Right renal cortex interstitium (tissue), 3 donors: ENCODE results near the gene NR2F1-AS1. TPM values are rescaled to one million over a fixed set of nuclear protein-coding genes. Genes with fewer than 3 reads are reported as not detected.

Source experiments
- DNase-seq, 3 donors: peaks; one replicate each; pipeline ENCODE4 v3.0.0-alpha.2; 2013; ENCODE audit warnings: low read depth in 3 of 3, low spot score in 2 of 3
- polyA plus RNA-seq, 3 donors: library from polyadenylated mRNA; unstranded; fragments of 120-200 nt; gene quantifications; one replicate each; pipeline ENCODE4 v1.2.1, GENCODE V29; 2013; ENCODE audit not compliant: insufficient read length in 3 of 3

The NR2F1-AS1 gene
- polyA plus RNA-seq, 3 donors = 50.0 to 58.2 (median 57.6) TPM

DNA sequence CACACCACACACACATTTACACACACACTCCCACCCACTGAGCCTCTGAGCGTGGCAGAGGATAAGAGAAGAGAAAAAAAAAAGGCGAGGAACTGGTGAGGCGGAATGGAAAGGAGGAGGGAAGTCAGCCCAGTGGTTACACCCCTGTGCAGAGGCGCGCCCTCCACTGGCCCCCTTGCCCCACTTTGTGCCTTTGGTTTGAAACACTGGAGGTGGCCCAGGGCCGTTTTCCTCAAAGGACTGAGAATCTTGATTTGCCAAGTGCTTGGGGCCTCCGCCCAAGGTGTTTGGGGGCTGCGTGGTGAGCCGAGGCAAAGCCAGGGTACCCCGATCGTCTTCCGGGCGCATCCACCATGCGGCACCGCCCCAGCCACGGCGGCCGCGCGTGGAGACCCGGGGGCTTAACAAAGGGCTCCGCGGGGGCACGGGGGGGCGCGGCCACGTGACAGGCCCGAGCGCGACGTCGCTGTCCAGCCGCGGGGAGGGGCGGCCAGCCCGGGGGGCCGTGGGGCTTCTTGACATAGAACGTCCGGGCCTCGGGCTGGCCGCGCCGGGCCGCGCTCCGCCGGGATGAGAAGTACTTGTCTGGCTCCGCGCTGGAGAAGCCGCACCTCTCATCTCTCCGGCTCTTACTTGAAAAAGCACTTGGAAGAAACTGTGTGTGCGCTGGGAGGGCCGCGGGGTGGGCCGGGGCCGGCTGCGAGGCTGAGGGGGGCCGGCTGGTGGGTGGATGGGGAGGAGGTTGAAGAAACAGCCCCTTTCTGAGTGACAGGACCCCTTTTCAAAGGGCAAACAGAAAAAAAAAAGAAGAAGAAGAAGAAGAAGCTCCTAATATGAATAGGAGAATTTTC is 23.0 kb upstream of the NR2F1-AS1 start:
- no peak for DNase-seq

DNA sequence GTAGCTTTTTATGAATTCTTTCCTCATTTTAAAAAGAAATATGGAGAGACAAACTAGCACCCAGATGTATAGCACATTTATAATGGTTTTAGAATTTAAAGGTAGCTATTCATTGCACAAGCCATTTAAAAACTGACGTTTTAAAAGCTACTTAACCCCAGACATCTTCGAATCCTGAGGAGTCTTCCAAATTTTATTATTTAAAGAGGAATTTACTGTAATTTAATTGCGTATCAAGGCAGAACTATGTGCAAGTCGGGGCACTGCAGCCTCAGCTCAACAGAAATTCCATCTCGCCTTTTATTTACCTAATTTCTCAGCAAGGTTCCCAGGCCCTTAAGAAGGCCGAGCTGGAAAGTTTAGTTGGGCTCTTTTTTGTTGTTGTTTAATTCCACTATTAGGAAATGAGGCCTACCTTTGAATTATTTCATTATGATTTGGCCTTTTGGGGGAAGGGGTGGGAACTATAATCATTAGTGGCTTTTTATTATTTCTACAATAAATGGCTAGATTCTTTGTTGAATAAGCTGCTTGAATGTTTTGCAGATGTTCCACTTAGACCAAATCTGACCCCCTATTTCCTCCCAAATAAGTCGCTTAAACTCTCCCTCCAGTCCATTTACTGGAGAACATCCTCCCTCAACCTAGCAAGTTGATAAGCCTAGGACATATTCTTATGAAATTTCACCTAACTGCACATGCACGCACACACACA is 22.2 kb upstream of the NR2F1-AS1 start:
- DNase-seq = no peak

DNA sequence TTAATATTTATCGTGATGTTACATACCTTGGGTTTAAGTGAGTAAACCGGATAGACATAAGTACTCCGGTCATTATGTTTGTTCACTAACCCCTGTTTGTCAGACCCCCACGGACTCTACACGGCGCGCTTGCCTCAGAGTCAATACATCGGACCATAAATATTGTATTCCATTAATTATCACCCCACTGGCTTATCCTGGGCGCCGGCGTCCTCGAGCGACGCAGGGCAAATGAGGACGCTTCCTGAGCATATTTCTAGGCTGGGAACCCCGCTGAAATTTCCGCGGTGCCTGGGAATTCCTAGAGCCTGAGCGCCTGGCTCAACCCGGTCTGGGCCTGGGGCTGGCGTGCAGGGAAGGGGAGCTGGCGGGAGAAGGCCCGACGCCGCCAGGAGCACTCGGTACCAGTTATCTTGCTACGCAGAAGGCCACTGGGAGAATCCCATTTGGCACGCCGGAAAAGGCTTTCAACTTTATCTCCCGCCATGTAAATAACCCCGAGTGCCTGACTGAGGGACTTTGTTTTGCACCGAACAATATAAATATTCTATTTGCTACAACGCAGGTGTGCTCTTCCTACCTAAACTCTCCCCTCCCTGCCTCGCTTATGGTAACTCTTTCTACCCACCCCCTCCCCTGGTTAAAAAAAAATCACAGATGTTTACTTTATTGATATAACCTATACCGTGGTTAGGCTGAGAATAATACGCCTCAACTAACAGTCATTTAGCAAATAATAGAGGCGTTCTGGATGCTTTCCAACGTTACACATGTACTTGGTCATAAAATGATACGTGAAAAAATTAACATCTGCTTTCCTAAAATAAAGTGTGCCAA is 21.4 kb upstream of the NR2F1-AS1 start:
- DNase-seq = no peak

DNA sequence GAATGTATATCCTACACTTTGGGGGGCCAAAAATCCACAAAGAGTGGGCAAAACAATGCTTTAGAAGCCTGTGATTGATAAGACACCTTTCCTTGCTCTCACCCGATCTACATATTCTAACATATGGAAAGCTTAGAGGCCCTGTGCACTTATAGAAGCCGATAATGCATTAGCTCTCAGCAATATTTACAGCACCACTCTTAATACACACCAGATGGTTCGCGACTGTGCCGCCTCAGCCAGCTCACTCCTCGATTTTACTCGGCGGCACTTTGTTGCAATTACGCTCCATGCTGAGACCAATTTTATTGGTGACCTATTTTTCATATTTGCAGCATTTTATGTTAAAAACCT is 20.8 kb upstream of the NR2F1-AS1 start:
- DNase-seq = no peak

DNA sequence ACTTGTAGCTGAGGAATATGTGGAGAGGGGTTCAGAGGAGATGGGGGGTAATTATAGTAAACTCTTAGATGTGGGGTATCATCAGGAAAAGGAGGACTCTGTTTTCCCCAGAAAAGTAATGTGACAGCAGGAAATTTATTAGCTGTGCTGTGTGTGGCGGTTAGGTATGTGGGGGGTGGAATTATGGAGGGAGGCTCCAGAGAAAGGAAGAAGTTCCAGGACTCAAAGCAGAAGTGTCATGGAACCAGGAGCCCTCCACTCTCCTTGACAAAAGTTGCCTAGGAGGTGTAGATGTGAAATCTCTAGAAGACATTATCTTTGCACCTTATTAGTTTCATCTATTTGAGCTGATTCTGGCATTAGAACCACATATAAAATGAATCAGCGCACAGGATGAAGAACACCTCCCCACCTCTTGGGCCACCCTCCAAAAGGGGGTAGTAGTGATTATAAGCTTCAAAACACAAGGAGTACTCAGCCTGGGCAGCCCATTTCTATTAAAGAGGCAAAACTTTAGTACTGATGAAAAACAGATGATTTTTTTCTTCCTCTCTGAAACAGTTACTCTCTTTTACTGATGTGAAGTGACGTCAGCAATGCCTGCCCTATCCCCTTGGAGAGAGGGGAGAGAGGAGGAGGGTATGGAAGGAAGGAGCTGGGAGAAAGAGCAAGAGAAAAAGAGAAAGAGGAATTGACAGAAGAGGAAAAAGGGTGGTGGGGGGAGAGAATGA is 20.2 kb upstream of the NR2F1-AS1 start:
- DNase-seq = no peak

DNA sequence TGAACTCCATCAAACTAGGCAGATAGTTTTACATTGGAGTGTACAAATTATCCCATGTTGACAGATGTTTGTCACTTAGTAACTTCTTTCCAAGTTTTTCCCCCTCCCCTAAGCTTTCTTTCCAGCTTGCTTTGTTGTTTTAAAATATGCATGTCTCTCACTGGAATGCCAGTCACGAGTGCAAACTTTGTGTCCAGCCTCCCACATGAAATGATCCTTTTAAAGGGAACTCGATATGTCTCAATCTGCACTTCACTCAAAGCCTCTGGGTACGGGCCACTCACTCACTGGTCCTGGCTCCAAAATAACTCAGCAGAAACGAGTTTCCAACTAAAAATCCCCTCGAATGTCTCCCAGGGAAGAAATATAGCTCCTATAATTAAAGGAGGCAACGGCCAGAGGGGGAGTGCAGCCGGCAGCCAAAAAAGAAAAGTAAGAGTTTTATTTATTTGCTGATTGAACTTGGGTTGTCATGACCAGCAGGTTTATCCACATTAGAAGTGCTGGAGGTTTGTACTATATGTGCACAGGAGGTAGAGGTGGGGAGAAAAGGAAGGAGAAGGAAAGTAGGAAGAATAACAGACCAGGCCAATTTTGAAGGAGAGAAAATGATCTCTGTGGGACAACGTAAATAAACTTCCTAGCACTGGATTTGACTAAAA is 19.5 kb upstream of the NR2F1-AS1 start:
- no peak for DNase-seq

DNA sequence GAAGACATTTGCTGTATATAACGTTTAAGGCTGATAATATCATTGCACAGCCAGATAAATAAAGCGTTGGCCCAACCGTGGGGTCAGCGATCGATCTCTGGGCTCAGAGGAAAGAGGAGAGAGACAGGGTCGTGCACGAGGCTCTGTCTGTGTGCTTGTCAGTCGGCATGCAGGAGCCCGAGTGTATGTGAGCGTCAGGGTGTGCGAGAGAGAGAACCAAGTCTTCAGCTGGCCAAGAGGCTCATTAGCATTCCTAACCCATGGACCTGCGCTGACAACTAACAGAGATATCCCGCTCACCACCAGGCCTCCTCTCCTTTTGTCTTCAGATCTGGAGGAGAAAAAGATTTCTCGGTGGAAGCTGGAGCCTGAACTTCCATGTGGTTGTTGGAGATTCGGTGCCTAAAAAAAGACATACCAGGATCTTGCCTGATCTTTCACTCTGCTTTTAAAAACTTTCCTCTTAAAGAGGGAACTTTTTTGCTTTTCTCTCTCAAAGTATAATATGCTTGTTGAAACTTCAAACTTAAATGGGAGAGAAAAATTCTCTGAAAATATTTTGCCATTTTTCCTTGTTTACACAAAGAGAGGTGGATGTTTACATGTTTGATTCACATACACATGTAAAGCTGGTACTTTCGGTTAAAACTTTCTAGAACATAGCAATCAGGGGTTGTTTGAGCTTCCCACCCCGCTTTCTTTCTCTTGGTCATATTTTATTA is 18.5 kb upstream of the NR2F1-AS1 start:
- DNase-seq = no peak

DNA sequence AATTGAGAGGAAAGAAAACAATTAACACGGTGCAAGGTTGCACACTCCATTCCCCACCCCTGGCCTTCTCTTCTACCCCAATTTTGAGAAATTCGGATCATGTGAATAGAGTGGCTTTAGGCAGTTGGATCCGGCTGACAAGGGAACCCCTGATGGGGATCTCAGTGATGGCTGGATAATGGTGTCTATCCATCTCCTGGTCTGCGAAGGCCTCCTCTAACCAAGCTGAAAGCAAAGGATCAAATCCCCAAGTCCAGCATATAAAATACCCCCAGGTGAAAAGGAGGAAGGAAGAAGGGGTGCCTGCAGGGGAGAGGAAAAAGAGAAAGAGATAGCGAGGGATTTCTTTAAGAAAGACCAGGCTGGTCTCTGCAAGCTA is 18.0 kb upstream of the NR2F1-AS1 start:
- no peak for DNase-seq

DNA sequence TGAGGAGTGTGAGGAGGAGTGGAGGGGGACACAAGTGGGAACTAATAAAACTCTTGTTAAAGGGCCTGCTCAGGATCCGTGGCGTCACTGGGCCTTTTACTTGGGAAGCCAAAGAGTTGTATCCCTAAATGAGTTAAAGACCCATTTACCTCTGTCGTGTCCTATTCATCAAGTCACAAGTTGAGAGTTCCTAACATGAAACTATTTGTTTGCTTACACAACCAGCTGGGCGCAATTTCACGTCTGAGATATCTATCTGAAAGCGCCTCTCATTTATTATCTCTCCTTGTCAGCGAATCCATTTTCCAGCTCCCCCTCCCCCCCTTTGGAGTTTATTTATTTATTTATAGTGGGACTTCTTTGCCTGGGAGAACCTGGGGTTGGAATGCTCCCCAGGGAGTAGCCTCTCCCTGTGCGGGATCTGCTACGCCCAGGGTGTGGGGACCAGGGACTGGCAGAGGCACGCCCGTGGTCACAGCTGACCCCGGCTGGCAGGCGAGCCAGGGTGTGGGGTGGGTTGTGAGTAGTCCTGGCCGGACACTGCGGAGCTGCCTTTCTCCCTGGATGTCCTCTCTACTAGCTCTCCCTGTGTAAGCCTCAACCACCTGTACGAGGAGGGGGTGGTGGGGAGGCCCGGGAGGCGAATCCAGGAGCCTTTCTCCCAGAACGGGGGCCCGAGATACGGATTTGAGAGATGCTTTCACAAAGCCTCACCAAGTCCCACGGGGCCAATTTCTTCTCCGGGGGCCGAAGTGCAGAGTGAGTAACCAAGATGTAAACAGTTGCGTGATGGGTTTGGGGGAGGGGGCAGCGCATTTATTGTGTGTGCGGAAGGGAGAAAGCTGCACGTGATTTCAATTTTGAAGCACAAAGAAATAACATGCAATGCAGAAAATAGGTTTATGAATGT is 17.3 kb upstream of the NR2F1-AS1 start:
- no peak for DNase-seq

DNA sequence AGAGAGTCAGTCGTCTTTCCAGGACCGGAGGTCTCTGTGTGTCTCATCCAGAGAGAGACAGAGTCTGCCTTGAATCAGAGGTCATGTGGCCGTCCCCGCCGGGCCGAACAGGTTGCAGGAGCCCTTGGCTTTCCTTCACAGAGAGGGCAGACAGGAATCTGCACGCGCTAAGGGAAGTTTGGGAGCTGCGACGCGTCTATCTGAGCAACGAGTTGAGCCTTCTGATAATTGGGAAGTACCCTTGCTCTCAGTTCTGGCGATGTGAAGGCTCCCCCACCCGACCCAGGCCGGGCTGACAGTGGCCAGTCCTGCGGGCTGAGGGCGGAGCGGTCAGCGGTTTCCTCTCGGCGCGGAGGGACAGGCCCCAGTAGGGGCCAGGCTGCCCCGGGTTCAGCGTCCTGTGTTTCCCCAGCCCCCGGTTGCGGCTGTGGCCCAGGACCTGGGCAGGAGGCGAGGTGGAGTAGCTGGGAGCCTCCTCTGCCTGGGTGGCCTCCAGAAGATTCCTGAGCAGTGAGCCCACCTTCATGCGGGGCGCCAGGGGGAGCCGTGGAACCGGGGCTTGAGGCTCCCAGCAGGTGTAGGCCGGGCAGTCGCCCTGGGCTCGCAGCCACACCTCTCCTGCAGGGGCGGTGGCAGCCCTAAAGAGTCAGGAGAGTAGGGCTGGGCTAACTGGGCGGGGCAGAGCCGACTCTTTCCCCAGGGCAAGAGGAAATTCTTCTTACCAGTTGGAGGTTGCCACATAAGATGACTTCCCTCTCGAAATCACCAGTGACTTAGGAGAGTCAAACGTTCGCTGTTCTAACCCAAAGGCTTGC is 15.9 kb upstream of the NR2F1-AS1 start:
- DNase-seq = no peak

DNA sequence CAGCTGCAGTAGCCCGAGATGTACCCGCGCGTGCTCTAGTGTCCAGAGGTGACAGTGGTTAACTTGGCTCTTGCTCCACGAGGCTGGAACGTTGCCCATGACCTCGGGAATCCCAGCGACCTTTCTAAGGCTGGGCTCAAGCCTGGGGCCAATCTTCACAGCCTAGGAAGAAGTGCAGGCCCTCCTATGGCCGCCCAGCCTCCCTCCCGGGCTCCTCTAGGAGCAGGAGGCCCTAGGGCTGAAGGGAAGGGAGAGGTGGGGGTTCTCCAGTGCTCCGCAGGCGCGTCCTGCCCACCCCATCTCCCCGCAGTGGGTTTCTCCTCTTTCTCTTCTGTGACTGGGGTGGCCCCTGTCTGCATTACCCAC is 15.3 kb upstream of the NR2F1-AS1 start:
- DNase-seq = no peak

DNA sequence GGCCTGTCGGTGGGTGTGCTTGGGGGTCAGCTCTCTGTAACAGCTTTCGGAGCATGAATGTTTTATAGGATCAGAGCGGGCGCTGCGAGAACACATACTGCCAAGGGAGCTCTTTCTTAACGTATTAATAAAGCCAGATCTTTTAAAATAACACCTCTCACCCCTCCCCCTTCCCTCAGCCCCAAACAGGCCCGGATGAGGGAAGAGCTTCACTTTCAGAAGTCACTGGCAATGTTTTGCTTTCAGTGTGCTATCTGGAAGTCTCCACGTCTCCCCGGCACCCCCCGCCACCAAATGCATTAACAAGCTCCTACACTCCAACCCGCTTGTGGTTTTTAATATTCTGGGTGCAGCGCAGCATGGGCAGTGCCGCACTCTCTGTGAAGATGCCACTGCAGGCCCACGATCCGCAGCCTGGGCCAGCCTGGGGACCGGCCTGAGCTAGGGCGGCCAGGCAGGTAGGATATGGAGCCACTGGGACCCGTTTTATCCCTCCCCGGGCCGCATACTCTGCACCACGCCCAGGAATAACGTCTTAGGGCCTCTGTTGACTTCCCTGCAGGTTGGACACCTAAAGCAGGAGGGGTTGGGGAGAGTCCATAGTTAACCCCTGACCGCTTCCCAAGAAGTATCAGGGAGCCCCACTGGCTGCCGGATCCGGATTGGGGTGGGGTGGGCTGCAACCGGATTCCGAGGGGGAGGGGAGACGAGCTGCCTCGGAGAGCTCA is 14.6 kb upstream of the NR2F1-AS1 start:
- DNase-seq = peak in 1 of 3 donors; percentile 26

DNA sequence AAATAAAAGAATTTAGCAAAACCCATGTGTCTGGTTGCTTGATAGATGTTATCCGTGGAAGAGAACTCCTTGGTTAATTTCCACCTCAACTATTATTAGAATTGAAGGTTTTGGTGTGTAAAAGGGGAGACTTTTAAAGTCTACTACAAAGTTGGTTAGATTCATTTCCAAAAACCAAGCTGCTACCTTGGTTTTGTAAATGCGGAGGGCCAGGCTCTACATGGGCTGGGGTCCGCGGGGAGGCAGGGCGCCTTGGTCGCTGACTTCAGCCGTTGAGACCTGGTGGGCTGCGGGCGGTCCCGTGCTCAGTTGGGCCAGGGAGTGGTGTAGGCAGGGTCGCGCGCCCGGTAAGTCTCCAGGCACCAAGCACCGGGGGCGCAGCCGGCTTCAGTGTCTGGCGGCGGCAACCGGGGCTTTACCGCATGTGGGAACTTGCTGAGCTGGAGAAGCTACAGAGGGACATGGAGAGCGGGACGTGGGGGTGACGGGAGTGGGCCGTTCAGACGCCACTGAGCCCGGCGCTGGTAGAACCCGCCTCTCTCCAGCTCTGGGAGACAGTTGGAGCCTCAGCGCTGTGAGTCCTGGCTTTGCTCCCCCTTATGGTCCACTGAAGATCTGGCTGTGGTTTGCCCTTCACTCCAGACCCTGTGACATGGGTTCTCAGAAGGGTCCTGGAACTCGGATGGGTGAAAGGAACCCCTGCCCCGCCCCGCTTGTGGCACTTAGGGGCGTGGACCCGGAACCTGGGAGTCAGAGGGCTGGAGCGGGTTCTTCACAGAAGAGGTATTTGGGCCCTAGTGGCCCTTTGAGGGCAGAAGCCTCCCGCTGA is 13.8 kb upstream of the NR2F1-AS1 start:
- peak in 1 of 3 donors; percentile 26 for DNase-seq

DNA sequence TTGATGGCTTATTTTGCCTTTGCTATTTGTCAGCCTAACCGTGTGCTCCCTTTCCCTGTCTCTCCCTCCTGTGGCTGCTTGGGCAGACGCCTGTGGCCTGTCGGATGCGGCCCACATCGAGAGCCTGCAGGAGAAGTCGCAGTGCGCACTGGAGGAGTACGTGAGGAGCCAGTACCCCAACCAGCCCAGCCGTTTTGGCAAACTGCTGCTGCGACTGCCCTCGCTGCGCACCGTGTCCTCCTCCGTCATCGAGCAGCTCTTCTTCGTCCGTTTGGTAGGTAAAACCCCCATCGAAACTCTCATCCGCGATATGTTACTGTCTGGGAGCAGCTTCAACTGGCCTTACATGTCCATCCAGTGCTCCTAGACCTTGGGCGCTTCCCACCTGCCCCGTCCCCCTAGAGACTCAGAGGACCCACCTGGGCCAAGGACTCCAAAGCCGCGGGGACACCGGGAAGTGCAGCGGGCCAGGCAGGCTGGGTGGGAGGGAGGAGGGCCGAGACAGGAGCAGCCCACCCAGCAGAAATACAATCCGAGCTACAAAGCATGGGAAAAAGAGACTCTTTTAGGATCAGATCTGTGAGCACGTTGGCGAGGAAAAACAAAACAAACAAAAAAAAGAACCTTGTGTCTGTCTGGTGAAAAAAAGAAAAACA is 12.6 kb upstream of the NR2F1-AS1 start:
- no peak for DNase-seq

DNA sequence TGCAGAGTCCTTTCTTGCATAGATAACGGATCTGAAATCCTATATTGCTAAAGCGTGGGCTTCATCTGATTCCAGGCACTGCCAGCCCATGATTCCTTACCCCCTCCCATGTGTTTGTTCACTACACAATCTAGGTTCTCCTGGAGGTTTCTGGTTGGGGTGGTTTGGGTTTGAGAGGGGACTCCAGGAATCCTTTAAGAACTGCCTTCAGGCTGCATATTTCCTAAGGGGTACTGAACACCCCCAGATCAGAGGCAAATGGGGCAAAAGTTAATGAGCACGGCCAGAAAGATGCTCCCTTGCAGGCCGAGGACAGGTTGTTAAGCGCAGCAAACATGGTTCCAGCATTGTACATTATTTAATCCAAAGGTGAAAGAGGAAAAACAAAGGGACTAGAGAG is 11.9 kb upstream of the NR2F1-AS1 start:
- DNase-seq = no peak
